Activated CD8-positive, alpha-beta memory T cell treated with anti-CD3 and anti-CD28 coated beads for 4 hours (primary cell): ENCODE data around the gene IKZF2.

Experiments used
- DNase-seq, 2 donors: peaks; one replicate each; pipeline ENCODE4 v3.0.0-alpha.2; 2020; ENCODE audit warnings: low read depth in 2 of 2

The IKZF2 gene

DNA sequence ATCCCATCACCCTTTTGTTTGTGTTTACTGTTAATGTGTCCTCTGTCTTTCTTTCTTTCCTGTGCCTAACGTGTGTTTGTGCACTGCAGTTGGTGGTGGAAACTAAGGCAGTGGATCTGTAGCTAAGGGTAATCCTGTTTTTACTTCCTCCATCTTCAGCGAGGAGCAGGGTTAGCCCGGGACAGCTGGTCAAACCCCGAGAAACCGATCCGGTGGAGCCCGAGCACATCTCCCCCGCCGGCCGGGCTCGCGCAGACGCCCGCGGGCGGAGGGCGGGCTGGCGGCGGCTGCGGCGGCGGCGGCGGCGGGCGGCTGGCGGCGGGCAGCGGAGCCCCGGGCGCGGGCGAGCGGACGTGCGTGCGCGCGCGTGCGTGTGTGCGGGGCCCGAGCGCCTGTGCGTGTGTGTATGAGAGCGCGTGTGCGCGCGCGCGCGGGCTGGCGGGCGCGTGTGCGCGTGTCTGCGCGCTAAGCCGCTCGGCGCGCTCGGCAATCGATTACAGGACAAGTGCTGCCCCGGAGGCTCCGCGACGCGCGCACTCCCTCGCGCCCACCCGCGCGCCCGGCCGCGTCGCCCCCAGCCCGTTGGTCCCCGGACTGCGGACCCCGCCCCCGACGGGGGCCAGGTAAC is at the start of gene IKZF2:
Gene IKZF2, minus strand, starts transcription at position 176 of the 628 bp plus-strand sequence. CDS start 2,983 bp downstream, outside the sequence.
- peak; percentile 38 to 49 for DNase-seq

DNA sequence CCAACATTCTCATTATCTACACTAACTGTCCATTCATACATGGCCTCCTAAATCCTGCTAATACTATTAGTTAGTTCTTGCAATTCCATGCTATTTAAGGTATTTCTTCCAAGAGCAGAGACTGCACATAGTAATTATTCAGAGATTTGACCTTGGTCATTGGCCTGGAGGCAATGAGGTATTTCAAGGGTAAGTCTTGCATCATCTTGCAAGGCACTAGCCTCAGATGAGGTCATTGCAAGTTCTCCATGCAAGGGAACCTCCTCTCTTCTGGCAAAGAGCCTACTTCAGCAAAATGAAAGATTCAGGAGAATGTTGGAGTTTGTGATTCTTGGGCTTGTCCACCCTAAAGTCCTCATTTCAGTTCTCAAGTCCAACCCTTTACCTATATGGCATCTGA is 48.5 kb upstream of the IKZF2 start:
- no peak for DNase-seq

DNA sequence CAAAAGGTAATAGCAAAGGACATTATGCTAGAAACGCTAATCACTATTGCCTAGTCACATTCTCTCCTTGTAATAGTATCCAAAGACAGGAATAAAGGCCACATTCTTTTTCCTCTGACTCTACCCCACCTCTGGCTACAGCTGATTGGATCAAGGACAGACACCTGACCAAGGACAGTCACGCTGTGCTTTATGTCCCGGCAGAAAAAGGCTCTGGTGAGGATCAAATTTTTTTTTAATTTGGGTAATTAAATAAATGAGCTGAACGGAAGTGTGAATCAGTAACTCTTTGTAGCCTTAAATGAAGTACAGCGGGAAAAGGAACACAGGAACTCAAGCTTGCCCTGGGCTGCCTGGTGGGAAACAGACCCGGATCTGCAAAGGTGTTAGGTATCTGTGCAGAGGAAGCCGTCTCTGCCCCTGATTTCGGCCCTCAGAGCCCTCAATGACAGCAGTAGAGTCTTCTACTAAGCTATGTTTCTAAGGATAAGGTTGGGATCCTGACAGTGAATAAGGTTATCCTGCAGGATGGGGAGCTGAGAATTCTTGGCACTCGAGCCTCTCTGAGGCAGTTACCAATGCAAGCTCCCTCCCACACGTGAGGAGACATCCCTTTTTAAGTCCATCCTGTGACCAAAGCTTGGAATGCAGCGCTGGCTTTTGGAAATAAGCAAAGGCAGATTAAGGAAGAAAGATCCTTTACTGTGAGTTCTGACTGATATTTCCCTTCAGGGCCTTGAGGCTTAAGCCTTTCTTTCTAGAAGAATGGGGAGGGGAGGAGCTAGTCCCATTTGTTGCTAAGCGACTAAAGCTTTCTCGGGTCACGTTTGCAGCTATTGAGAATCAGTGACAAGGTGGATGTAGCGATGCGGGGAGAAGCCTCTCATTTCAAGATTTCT is 37.8 kb upstream of the IKZF2 start:
- DNase-seq = no peak

DNA sequence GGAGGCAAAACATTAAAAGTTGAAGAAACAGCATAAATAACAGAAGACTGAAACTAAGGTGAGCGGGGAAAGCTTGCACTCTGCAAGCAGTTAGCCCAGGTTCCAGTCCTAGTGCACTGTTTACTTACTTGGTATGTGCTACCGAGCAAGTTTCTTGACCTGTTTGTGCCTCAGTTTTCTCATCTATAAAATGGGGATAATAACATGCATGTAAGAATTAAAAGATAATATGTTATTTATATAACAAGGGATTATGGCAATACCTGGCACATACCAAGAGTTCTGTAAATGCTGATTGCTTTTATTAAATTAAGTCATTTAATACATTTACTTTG is 37.1 kb upstream of the IKZF2 start:
- DNase-seq = no peak

DNA sequence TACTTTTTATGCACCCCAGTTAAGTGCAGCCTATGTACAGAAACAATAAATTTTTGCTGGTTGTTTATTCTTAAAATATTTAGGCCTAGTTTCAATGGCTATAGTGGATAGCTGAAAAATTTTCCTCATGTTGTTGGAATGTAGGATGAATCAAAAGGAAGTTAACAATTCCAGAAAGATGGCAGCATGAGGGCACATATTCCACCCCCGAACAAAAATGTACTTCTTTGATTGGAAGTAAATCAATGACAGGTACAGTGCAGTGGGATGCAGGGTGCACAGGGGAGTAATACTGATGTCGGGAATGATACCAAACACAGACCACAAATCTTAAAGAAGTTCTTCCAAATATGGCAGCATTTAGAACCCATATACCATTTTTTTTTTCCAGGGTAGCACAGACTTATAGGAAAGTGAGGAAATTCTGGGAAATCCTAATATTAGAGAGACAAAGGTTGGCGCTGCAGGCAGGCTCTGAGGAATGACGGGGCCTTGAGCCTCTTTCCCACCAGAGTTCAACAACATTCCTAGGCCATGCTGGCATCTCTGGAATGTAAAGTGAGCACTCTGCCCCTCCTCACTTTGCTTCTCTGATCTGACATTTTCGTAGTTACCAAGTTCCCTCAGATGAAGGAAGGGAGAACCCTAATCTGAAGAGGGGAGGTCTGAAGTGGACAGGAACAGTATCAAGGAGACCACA is 36.6 kb upstream of the IKZF2 start:
- DNase-seq = no peak

DNA sequence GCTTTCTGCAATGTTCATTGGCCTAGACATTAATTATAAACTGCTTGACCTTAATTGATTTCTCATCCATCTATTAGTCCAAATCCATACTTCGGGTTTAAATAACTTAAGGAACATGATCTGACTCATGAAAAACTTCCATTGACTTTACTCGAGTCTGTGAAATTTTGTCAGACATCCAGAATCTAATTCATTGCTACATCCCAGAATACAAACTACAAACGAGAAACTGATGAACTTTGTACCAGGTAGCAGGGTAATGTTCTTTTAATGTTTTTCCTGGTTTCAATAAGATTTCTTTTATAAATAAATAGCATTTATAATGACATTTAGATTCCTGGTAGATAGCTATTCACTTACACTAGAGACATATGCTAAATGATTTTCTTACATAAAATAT is 36.0 kb upstream of the IKZF2 start:
- no peak for DNase-seq

DNA sequence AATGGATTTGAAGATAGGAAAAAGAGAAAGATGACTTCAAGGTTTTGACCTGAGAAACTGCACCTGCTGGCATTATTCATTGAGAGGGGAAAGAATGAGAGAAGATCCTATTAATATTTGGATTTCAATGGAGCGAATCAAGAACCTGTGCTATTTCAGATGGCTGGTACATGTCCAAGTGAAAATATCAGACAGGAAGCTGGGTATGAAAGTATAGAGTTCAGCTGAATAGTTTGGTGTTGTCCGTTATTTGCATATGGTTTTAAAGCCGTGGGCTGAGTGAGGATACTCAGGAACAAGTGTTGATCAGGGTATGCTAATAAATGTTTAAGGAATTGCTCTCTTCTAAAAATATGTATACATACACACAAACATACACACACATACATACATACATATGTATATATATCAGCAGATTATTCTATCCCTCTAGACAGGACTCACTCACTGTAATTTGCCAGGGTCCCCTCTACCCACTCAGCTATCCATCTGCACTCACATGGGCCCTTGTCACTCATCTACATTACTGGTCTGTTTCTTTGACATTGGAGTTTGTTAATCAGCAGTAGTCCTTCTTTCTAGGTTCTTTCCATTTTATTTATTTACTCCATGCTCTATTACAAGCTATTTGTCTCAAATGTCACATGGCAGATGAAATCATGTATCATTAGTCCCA is 33.9 kb upstream of the IKZF2 start:
- no peak for DNase-seq

DNA sequence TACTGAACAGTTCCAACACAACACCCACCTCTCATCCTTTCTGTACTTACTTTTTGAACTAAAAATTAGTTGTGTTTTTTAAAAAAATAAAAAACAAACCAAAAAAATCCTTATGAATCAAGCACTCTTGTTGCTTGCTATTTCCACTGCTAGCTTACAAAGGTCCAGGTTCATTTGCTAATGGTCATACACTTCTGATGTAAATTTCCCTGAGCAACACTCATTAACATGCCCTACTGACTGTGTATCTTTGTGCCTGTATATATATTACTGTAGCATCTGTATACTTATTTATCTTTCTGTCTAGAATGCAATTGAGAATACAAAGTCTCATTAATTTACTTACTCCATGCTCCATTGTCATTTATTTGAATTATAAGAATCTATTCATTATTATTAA is 30.3 kb upstream of the IKZF2 start:
- DNase-seq = no peak

DNA sequence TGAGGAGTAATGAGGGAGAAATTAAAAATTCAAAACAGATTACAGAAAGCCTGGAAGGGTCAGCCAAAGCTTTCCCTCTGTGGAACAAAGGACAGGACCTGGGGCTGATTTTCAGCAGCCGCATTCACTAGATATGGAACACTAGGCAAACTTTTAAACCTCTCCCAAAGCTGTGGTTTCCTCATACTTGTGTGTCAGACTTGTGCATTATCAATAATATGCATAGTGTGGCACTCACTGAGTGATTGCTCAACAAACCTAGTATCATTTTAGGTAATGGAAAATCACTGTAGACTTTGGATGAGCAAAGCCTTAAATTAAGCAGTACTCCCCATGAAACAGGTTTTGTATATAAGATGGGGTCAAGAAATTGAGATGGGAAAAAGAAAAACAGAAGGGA is 26.3 kb upstream of the IKZF2 start:
- no peak for DNase-seq

DNA sequence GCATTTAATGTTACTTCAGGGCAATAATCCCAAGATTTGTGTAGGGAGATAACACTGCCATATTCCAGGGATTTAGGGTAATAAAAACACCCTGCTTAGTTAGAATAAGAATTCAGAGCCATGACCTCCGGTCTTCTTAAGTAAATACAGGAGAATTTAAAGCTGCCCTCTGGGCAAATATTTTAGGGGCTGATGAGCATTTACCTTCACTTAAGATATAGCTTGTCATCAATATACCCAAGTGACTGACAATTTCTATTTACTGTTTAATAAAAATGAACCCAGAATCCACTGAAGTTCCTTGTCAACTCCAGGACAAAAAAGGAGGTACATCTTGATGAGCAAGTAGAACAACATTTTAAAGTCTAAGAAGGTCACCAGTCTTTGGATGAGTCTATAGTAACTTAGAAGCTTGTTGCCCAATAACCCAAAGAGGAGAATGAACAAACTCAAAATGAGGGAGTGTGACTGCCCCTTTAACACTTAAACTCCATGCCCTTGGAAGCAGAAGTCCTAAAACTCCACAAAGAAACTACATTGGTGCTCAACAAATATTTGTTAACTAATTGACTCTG is 24.3 kb upstream of the IKZF2 start:
- DNase-seq = no peak

DNA sequence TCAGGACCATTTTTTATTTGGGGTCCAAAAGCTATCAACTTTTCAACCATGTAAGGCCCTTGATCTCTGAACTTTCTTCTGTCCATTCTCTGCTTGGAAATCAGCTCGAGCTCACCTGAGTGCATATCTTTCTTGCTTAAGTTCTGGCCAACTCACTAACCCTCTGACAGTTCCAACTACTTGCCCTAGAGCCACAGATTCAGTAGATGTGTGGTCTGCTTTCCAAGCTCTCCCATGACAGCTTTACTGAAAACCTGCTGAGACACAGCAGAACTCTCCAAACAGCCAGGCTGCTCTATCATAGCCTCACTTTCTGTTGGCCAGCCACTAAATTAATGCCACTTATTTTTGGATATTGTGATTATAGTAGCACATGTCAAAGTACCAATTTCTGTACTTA is 21.2 kb upstream of the IKZF2 start:
- DNase-seq = no peak

DNA sequence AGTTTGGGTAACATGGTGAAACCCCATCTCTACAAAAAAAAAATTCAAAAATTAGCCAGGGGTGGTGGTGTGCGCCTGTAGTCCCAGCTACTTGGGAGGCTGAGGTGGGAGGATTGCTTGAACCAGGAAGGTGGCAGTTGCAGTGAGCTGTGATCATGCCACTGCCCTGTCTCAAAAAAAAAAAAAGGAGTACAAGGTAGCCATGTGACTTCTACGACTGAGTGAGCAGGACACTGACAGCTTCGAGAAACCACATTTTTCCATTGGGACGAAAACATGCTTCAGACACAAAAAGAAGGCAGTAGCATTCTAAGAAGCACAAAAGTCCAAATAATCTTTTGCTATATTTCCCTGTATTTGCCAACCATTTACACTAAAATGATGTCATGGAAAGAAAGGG is 19.7 kb upstream of the IKZF2 start:
- no peak for DNase-seq

DNA sequence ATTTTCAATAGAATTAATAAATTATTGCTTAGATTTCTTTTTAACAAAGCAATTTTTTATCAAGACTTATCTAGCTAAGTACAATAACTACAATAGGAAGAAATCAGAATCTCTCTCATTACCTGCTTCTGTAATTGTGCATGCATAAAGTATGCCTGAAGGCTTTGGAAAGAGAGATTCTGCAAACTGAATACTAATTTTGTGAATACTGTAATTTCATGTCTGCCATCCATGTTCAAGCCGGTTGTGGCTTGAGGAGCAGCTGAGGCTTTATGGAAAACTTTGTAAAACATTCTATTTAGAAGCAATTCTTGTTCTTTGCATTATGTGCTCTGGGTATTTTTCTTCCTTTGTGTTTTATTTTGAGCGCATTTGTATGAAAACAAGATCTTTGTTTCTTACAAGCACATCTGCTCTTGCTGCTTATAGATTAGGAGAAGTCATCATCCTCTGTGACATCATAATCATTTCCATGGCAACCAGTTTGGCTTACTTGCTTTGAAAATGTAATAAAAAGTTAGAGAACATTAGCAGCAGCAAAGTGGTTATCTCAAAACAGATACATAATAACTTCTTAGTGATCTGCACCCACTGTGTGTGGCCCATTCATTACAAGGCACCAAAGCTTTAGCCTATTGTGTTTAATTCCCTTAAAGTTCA is 16.0 kb upstream of the IKZF2 start:
- no peak for DNase-seq

DNA sequence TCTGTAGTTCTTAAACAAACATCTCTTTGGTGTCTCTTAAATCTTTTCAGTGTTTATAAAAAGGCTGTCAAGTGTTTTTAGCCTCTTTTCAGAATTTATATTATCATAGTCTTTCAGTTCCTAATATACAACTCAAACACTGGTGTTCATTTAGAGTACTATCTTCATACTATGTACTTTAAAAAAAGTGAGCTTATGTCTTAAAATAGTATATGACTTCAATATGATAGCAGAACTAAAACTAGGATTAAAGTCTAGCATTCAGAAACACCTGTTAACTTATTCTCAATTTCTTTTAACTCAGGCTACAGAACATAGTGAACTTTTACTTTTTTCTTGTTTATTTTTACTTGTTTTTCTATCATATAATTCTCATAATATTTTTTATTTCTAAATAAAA is 14.7 kb upstream of the IKZF2 start:
- no peak for DNase-seq

DNA sequence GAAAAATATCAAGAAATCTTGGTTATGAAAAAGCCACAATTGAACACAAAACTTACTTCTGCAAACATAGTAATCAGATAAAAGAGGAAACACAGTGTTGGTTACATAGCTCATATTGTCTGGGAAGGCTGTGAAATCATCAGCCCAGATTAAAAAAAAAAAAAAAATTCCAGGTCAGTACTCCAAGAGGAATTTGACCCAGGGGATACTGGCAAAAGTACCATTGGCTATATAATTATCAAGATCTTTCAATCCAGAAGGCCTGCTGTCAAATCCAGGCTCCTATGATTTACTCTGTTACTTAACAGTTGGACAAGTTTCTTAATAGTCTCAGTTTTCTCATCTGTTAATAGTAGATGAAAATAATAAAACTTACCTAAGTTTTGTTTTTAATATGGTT is 12.9 kb upstream of the IKZF2 start:
- DNase-seq = no peak

DNA sequence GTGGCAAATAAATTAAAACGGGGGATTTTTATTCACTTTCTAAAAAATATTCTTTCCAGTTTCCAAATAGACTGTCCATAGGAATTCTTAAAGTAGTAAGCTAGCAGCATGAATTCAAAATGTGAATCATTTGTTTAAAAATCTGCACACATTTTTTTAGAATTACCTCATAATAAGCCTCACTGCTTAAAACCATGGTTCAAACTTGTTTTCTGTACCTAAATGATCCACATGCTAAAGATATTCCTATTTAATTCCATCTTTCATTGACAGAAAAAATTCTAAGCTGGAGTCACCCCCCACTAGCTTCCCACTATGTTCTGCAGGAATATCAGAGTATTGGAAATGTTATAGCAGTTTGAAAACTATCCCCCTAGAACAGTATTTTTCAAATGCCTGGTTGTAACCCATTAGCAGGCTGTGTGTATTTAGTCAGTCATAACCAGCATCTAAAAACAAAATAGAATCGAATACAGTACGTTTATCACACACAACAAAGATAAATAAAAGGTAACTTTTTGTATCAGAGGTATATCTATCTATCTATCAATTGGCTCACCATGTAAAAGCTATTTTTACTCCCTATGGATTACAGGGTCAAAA is 11.2 kb upstream of the IKZF2 start:
- DNase-seq = no peak

DNA sequence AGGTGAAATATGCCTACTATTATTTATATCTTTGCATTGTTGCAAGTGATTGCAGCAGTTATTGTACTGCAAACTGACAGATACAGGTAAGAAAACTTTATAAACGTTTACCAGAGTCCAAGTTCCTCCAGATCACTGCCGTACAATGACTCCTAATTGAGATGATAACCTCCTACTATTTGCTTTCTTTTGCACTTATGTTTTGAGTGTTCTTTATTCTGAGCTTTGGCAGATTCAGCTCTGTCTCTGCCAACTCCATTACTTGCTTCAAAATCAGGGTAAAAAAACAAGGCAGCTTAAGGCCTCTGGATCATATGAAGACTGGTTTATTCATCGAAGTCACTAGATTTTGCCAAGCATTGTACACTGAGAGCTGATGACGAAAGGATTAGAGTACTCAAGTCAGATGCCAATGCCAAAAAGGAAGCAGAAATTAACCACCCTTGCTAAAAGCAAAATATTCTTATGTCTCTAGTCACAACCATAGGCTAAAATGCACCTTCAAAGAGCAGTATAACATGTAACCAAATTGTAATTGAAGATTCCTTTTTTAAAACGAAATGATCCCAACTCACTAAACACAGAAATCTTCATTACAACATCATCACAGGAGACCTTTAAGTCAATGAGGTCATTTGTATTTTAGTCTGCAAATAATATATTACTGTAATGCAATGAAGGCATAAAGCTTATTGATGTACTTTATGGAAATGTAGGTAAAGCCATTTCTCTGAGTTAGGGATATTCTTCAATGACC is 10.5 kb upstream of the IKZF2 start:
- DNase-seq = no peak

DNA sequence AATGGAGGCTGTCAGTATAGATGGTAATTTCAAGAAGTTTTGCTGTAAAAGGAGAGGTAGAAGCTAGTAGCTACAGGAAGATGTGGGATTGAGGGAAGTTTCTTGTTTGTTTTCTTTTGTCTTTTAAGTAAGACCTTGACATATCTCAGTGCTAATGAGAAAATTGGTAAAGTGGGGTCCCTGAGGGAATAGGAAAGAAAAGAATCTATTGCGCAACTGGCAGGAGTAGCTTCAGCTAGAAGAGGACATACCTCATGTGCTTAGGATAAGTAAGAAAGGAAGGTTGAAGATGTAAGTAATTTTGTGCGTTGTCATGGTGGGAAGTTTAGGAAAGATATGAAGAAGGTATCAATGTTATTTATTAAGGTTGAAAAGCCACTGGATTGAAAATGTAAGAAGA is 8.4 kb upstream of the IKZF2 start:
- DNase-seq = no peak

DNA sequence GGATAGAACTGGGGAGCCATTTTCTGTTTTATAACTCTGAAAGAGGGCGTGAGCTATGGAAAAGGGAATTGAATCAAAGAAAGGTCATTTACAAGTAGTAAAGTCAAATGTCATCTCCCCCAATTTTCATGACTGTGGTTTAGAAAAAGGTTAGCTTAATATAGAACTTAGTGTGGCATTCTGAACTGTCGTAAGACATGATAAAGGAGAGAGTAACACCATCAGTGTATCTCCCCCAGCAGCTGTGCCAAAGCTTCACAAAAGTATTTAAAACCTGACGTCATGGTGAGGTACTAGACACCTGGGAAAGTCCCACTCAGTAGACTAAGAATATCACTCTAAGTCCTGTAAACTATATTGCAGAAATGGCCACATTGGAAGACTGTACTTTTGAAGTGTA is 5.8 kb upstream of the IKZF2 start:
- no peak for DNase-seq

DNA sequence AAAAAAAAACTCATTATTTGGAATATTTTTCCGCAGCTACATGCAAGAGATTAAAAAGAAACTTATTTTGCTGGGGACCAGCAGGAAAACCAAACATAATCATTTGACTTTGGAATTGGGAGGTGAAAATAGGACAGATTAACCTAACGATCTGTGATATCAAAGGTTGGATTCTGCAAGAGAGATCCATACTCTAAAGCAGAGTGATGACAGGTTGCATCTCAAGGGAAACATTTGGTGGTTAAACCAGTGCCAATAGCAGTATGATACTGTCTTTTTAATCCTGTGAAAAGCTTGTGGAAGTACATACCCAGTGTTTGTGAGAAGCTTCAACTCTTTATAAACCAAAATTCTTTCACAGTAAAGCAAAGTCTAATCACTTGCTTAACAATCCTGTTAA is 5.3 kb upstream of the IKZF2 start:
- DNase-seq = no peak
